GM19328 (cell line): ENCODE data around the gene ACADVL.

Experiments
- ATAC-seq: cut with Tn5 transposase; IDR thresholded peaks from one replicate; pipeline ENCODE4 v1.9.1; 2021; ENCODE audit warnings: mild to moderate bottlenecking, moderate library complexity; ENCODE audit not compliant: unreplicated experiment

The ACADVL gene

GRCh38 chr17:7216242-7217112 is 3.3 kb upstream of the ACADVL start:
- no peak for ATAC-seq

- no peak for ATAC-seq
Observed at GRCh38 chr17:7217113-7217987, 2.4 kb upstream of the ACADVL start.

DNA sequence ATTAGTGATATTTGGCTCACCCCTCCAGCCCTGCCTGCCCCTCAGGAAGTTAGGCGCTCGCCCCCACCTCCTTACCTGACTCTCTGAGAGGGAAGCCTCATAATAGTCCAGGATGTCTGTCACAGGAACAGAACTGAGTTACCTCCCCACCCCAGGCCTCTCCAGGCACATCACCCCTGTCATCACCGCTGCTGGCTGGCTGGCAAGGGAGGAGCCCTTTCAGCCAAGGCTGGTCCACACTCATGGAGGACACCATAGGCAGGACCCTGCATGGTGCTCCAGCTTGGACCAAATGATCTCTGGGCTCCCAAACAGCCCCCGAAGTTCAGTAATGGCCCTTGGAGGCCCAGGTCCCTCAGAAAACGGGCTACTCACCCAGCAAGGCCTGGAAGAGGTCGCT is 1.6 kb upstream of the ACADVL start:
- ATAC-seq, result no peak

DNA sequence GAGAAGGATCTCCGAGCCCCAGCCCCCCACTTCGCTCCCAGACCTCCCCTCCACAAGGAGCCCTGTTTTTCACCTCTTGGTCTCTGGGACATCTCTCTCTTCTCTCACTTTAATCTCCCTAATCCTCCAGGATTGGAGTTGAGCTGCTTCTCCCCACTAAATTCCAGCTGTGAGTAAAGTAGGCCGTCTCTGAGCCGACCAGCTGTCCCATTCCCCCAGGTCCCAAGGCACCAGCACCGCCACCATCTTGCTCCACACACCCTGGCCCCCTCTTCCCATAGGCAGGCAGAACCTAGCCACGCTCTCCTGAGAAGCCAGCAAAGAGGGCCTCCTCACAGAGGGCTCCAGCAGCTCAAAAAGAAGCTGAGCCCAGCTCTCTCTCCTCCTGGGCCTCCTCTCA is 980 bp upstream of the ACADVL start:
- ATAC-seq, result no peak

- no peak for ATAC-seq
Observed at GRCh38 chr17:7219229-7219811, 418 bp upstream of the ACADVL start.

DNA sequence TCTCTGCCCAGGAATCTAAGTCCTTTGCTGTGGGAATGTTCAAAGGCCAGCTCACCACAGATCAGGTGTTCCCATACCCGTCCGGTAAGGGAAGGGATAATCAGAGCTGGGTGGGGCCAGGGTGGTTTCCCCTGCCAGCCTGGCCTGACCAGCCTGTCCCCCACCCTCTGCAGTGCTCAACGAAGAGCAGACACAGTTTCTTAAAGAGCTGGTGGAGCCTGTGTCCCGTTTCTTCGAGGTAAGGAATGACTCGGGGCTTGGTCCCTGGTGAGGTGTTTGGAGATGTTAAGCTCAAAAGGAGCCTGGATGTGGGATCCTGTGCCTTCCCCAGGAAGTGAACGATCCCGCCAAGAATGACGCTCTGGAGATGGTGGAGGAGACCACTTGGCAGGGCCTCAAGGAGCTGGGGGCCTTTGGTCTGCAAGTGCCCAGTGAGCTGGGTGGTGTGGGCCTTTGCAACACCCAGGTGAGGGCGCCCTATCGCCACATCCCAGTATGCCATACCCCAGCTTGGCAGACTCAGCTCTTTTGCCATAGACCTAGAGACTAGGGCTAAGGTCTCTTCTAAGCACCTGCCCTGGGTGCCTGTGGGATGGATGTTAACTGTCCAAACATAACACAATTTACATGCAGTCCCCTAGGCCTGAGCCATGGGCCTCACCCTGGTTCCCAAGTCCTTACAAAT is 997 bp downstream of the ACADVL start:
- no peak for ATAC-seq

- no peak for ATAC-seq
Observed at GRCh38 chr17:7221278-7222092, 1.7 kb downstream of the ACADVL start.

DNA sequence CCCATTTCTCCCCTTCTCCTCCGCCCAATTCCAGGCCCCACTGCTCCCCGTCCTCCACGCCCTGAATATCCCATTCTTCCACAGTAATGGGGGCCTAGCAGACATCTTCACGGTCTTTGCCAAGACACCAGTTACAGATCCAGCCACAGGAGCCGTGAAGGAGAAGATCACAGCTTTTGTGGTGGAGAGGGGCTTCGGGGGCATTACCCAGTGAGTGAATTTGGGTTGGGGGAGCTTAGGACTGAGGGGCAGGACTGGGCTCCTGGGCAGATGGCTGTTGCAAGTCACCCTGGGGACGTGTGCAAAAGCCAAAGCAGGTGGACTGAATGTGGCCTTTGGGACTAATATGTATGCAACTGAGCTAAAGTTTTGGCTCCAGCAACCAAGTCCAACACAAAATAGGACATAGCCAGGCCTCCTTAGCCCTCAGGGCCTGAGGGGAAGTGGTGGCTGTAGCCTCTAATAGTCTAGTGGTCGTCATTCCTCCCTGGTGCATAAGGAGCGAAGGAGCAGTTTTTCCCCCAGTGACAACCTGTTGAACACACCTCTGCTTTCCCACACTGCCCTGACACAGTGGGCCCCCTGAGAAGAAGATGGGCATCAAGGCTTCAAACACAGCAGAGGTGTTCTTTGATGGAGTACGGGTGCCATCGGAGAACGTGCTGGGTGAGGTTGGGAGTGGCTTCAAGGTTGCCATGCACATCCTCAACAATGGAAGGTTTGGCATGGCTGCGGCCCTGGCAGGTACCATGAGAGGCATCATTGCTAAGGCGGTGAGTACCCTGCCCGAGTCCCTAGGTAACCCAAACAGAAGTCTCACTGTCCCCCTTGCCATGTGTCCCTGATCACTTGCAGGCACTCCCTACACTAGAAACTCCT is 2.6 kb downstream of the ACADVL start:
- no peak for ATAC-seq

GRCh38 chr17:7222972-7223292 is 3.2 kb downstream of the ACADVL start:
- no peak for ATAC-seq

DNA sequence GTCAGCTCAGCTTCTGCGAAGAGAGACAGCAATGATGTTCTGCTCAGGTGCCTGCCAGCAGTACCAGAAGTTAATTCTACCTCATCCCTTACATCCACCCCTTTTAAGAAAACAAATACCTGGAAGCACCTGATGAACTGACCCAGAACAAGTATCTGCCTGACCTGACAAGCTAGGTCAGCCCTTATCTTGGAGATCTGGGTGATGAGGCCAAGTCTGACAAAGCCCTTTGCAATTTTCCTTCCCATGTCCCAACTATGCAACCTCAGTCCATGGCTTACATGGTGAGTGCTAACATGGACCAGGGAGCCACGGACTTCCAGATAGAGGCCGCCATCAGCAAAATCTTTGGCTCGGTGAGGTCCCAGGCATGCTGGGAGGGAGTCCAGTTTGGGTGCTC is 3.6 kb downstream of the ACADVL start:
- no peak for ATAC-seq

GRCh38 chr17:7224110-7224509 is 4.4 kb downstream of the ACADVL start:
- ATAC-seq, result no peak

GRCh38 chr17:7224661-7225111 is 4.9 kb downstream of the ACADVL start:
- no peak for ATAC-seq

- ATAC-seq, result no peak
Observed at GRCh38 chr17:7225711-7226331, 6.1 kb downstream of the ACADVL start.

GRCh38 chr17:7226721-7227710 is 7.3 kb downstream of the ACADVL start:
- no peak for ATAC-seq

DNA sequence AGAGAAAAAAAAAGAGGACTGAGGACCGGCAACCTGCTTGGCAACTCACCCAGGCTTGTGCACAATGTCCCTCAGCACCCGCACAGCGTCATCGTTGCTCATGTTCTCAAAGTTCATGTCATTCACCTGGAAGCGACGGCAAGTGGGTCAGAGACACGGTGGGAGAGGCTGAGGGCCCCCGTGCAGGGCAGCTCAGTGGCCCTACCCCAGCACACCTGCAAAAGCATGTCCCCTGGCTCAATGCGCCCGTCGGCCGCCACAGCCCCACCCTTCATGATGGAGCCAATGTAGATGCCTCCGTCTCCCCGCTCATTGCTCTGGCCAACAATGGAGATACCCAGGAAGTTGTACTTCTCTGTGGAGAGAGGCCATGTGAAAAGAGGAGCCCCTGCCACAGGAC is 9.2 kb downstream of the ACADVL start:
- ATAC-seq, result no peak

- no peak for ATAC-seq
Observed at GRCh38 chr17:7229504-7229903, 9.8 kb downstream of the ACADVL start.

DNA sequence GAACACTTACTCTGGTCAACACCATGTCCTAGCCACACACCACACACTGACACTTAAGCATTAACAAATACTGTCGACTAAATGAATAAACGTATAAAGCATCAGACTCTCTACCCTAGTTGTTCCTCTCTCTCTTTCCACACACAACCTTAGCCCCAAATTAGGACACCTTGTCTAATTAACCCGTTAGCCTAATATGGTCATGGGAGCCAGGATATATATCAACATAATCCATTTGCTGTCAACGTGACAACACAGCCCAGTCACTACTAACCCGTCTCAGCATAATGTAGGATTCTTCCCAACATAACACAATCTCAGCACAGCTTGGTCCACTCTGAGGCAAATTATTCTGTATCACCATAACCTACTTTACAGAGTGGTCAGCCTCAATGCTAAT is 12.4 kb downstream of the ACADVL start:
- ATAC-seq, result no peak

GRCh38 chr17:7233701-7234082 is 14.0 kb downstream of the ACADVL start:
- ATAC-seq, result no peak
